K562 (cell line): Measurements from ENCODE around the gene LENG8. TPM values are rescaled to one million over a fixed set of nuclear protein-coding genes. Genes with fewer than 3 reads are reported as not detected.

Source experiments
- ATAC-seq: fragments of 200-7000 bp; cut with Tn5 transposase; 3 replicates; pipeline ENCODE4 v1.9.1; 2020; ENCODE audit warnings: moderate library complexity
- BruUV-seq: library from RNA; stranded (reverse); fragments of 400-500 nt; replicated peaks from 2 replicates; lab custom pipeline; 2021; lab: Mats Ljungman, UMichigan
- CTCF ChIA-PET: fragments of 300-600 bp; formaldehyde crosslinking; extraction: SDS; loops from one replicate; lab custom pipeline; 2021; ENCODE audit warnings: low intra/inter-chr PET ratio; lab: Yijun Ruan, JAX
- POLR2A ChIA-PET: fragments of 300-600, 350-650 bp; sonication (Branson Sonifier 250); formaldehyde crosslinking; extraction: SDS; loops from one replicate; lab custom pipeline; 2021; ENCODE audit warnings: antibody characterized with exemption, inconsistent platforms; lab: Yijun Ruan, JAX
- DNase-seq, 4 experiments: peaks; one replicate each; pipeline versions ENCODE4 v3.0.0 to v3.0.0-alpha.2; 2011 to 2018; ENCODE audit warnings: low spot score in 3 of 4, mixed read lengths in 3 of 4; ENCODE audit errors: extremely low read depth in 1 of 4
- FAIRE-seq: peaks from 2 replicates; lab custom pipeline; 2011; peaks lifted over from hg19 to GRCh38; lab: Jason Lieb, UNC
- H2AFZ ChIP-seq: 2 replicates; pipeline ENCODE4 v1.6.0; 2011; ENCODE audit warnings: low read depth, low read length, control low read depth, inconsistent platforms
- H3K27ac ChIP-seq: fragments of 200-600 bp; 3 replicates; pipeline ENCODE4 v1.8.0; 2011; ENCODE audit warnings: low read depth, mild to moderate bottlenecking, control low read depth, inconsistent platforms, low read length, moderate library complexity, mixed read lengths; ENCODE audit errors: extremely low read depth
- H3K27me3 ChIP-seq, 2 experiments: fragments of 300-600 bp in 1 of 2; 2 replicates in 1 of 2; 3 replicates in 1 of 2; pipeline versions ENCODE4 v1.6.0 to v1.8.0; 2011; ENCODE audit warnings: inconsistent platforms in 2 of 2, low read length in 2 of 2, mild to moderate bottlenecking in 1 of 2, mixed read lengths in 1 of 2, moderate library complexity in 1 of 2; ENCODE audit not compliant: control insufficient read depth in 2 of 2, insufficient read depth in 2 of 2
- H3K36me3 ChIP-seq: fragments of 300-600 bp; 3 replicates; pipeline ENCODE4 v1.8.0; 2011; ENCODE audit warnings: mild to moderate bottlenecking, low read length, inconsistent platforms; ENCODE audit not compliant: control insufficient read depth, insufficient read depth
- H3K4me1 ChIP-seq, 2 experiments: fragments of 200-600 bp in 1 of 2; replicated peaks in 1 of 2; 2 replicates in 1 of 2; 3 replicates in 1 of 2; pipeline versions ENCODE4 v1.5.1 to v1.8.0; 2011; ENCODE audit warnings: inconsistent platforms in 2 of 2, low read length in 2 of 2, mild to moderate bottlenecking in 1 of 2, mixed read lengths in 1 of 2, moderate library complexity in 1 of 2; ENCODE audit not compliant: control insufficient read depth in 2 of 2, insufficient read depth in 2 of 2
- H3K4me2 ChIP-seq: 2 replicates; pipeline ENCODE4 v1.6.1; 2011; ENCODE audit warnings: low read length, control low read depth, inconsistent platforms, mixed read lengths; ENCODE audit not compliant: insufficient read depth
- H3K4me3 ChIP-seq: fragments of 200-600 bp; sonication (generic), shearing (Covaris generic); 2 replicates; pipeline ENCODE4 v1.5.1; 2016; ENCODE audit warnings: control low read depth, inconsistent platforms
- H3K79me2 ChIP-seq: fragments of 200-600 bp; 3 replicates; pipeline ENCODE4 v1.8.0; 2011; ENCODE audit warnings: low read length, inconsistent platforms; ENCODE audit not compliant: control insufficient read depth, insufficient read depth
- H3K9ac ChIP-seq, 2 experiments: 2 replicates each; pipeline versions ENCODE4 v1.6.0 to v1.6.1; 2011; ENCODE audit warnings: low read depth in 2 of 2, low read length in 2 of 2, control low read depth in 1 of 2, inconsistent platforms in 1 of 2, mild to moderate bottlenecking in 1 of 2, mixed read lengths in 1 of 2; ENCODE audit not compliant: insufficient read depth in 1 of 2
- H3K9me1 ChIP-seq: one replicate; pipeline ENCODE4 v1.6.0; 2011; ENCODE audit warnings: inconsistent platforms, mild to moderate bottlenecking, low read length, moderate library complexity; ENCODE audit not compliant: control insufficient read depth, insufficient read depth
- H3K9me3 ChIP-seq: replicated peaks from 2 replicates; pipeline ENCODE4 v1.5.1; 2011; ENCODE audit warnings: low read depth, low read length, inconsistent platforms; ENCODE audit not compliant: control insufficient read depth, insufficient read depth
- H4K20me1 ChIP-seq: replicated peaks from 2 replicates; pipeline ENCODE4 v1.6.1; 2011; ENCODE audit warnings: low read length, inconsistent platforms, mixed read lengths; ENCODE audit not compliant: control insufficient read depth, insufficient read depth
- ZNF431 ChIP-seq: sonication (generic); formaldehyde crosslinking; IDR thresholded peaks from 2 replicates; pipeline ENCODE4 v1.8.0; 2022; ENCODE audit warnings: mild to moderate bottlenecking, missing genetic modification reagents
- WGBS: fragments of 100-300 bp; shearing (Covaris generic); methylation state at CpG from one replicate; pipeline ENCODE4 v1.1.6; 2016; ENCODE audit warnings: low coverage, mixed read lengths; ENCODE audit not compliant: insufficient coverage; ENCODE audit errors: missing lambda C conversion rate; 5-methylcytosine and 5-hydroxymethylcytosine counted together
- in situ Hi-C: fragments of 300-500 bp; cut with MboI; formaldehyde crosslinking; loops from 4 replicates; pipeline ENCODE4 v1.15.0; 2018; ENCODE audit warnings: inconsistent platforms, mixed read lengths
- intact Hi-C: fragments of 100-400 bp; cut with micrococcal nuclease; formaldehyde crosslinking; loops from 2 replicates; pipeline ENCODE4 v1.14.2; 2022
- polyA plus RNA-seq, 8 experiments: library from polyadenylated mRNA; depleted of rRNA in 4 of 8; stranded (reverse) in 5 of 8; unstranded in 3 of 8; fragments of >200 nt; fragmentation: Nextera tagmentation in 2 of 8; fragmentation: Illumina TruSeq in 1 of 8; extraction: Ambion mirVana in 2 of 8; extraction: Trizol in 1 of 8; gene quantifications; 2 replicates each; pipeline versions ENCODE4 v1.2.1 to v1.2.3, GENCODE V29; 2011 to 2014; ENCODE audit warnings: inconsistent platforms in 1 of 8, missing spikeins in 1 of 8
- total RNA-seq, 7 experiments: library from RNA; depleted of rRNA in 6 of 7; stranded (reverse); fragments of >200 nt in 6 of 7; fragmentation: Illumina TruSeq in 2 of 7; extraction: Trizol in 2 of 7; gene quantifications; 2 replicates each; pipeline versions ENCODE4 v1.2.1 to v1.2.3, GENCODE V29; 2011 to 2021; ENCODE audit warnings: low replicate concordance in 1 of 7
- TF ChIP-seq, protein P1 (sequence below): sonication (generic); formaldehyde crosslinking; IDR thresholded peaks from 2 replicates; pipeline ENCODE4 v1.8.0; 2022; ENCODE audit warnings: mild to moderate bottlenecking, missing genetic modification reagents
- TF ChIP-seq, protein P2 (sequence below): sonication (generic); formaldehyde crosslinking; IDR thresholded peaks from 2 replicates; pipeline ENCODE4 v1.8.0; 2022; ENCODE audit warnings: mild to moderate bottlenecking, missing genetic modification reagents
- TF ChIP-seq, protein P3 (sequence below): fragments of 250-450 bp; sonication (Bioruptor Pico); IDR thresholded peaks from 2 replicates; pipeline ENCODE4 v1.9.0; 2021; ENCODE audit warnings: mild to moderate bottlenecking, inconsistent platforms

LENG8 gene
- total and polyA plus RNA-seq, 9 of the 15 experiments (the other 6 are each of a cell fraction or from before 2014, with no cell fraction given), result 0.74 to 146 (median 28.1) TPM

DNA sequence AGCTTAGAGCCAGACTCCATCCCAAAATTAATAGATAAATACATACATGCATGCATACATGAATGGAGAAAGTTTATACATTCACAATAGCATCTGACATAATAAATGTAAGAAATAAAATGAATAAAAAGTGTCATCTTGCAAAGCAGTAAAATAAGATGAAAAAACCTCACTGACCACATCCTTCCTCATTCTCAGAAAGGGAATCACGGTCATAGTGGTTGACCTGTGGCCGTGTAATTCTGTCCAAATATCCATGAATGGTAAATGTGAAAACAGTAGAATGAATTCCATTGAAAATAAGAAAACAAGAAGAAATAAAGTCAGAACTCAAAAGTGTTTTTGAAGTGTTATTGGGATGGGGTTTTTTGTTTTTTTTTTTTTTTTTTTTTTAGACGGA is 33.9 kb downstream of the LENG8 start (continued):
- TF ChIP-seq, protein P1, sequence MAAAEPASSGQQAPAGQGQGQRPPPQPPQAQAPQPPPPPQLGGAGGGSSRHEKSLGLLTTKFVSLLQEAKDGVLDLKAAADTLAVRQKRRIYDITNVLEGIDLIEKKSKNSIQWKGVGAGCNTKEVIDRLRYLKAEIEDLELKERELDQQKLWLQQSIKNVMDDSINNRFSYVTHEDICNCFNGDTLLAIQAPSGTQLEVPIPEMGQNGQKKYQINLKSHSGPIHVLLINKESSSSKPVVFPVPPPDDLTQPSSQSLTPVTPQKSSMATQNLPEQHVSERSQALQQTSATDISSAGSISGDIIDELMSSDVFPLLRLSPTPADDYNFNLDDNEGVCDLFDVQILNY (CRISPR knock-in tag), result no peak

DNA sequence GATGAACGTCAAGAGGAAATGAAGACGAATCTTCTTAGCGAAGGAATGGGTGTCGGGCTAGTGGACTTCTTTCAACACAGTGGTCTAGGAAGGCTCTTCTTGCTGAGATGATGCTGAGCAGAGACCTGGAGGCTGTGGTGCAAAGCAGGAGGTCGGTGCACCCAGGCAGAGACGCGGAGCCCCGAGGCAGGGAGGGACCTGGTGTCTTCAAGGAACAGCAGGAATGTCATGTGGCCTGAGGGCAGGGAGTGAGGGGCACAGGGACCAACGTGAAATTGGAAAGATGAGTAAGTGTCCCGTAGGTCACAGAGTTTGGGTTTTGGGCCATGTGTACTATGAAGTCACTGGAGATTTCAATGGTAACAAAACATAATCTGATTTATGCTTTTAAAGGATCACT is 35.5 kb downstream of the LENG8 start:
- TF ChIP-seq, protein P2, sequence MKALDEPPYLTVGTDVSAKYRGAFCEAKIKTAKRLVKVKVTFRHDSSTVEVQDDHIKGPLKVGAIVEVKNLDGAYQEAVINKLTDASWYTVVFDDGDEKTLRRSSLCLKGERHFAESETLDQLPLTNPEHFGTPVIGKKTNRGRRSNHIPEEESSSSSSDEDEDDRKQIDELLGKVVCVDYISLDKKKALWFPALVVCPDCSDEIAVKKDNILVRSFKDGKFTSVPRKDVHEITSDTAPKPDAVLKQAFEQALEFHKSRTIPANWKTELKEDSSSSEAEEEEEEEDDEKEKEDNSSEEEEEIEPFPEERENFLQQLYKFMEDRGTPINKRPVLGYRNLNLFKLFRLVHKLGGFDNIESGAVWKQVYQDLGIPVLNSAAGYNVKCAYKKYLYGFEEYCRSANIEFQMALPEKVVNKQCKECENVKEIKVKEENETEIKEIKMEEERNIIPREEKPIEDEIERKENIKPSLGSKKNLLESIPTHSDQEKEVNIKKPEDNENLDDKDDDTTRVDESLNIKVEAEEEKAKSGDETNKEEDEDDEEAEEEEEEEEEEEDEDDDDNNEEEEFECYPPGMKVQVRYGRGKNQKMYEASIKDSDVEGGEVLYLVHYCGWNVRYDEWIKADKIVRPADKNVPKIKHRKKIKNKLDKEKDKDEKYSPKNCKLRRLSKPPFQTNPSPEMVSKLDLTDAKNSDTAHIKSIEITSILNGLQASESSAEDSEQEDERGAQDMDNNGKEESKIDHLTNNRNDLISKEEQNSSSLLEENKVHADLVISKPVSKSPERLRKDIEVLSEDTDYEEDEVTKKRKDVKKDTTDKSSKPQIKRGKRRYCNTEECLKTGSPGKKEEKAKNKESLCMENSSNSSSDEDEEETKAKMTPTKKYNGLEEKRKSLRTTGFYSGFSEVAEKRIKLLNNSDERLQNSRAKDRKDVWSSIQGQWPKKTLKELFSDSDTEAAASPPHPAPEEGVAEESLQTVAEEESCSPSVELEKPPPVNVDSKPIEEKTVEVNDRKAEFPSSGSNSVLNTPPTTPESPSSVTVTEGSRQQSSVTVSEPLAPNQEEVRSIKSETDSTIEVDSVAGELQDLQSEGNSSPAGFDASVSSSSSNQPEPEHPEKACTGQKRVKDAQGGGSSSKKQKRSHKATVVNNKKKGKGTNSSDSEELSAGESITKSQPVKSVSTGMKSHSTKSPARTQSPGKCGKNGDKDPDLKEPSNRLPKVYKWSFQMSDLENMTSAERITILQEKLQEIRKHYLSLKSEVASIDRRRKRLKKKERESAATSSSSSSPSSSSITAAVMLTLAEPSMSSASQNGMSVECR (CRISPR knock-in tag), result no peak
- TF ChIP-seq, protein P3, sequence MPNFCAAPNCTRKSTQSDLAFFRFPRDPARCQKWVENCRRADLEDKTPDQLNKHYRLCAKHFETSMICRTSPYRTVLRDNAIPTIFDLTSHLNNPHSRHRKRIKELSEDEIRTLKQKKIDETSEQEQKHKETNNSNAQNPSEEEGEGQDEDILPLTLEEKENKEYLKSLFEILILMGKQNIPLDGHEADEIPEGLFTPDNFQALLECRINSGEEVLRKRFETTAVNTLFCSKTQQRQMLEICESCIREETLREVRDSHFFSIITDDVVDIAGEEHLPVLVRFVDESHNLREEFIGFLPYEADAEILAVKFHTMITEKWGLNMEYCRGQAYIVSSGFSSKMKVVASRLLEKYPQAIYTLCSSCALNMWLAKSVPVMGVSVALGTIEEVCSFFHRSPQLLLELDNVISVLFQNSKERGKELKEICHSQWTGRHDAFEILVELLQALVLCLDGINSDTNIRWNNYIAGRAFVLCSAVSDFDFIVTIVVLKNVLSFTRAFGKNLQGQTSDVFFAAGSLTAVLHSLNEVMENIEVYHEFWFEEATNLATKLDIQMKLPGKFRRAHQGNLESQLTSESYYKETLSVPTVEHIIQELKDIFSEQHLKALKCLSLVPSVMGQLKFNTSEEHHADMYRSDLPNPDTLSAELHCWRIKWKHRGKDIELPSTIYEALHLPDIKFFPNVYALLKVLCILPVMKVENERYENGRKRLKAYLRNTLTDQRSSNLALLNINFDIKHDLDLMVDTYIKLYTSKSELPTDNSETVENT (CRISPR knock-in tag), result no peak
- TF ChIP-seq ZNF431 (CRISPR knock-in tag), result no peak
- FAIRE-seq (no peak), ATAC-seq (no peak), DNase-seq (no peak)
- H2AFZ ChIP-seq, result no peak overlapping the region
- no peaks in the 10 kb centered on the region for H3K9me3 ChIP-seq
- H3K36me3 ChIP-seq, result no peaks in the 10 kb centered on the region
- no peaks in the 10 kb centered on the region for H3K79me2 ChIP-seq
- POLR2A ChIA-PET, result no interaction called here
- BruUV-seq, result no TSS peak
- in situ Hi-C loops, result loop anchor here (10.0 kb wide), 1 partner anchor 190 kb away; no protein-coding TSS in a partner anchor
- peaks cover 8 to 20% of the 10 kb centered on the region in 2 experiments; a peak in 3 of 5 replicates for H3K27me3 ChIP-seq
- no peak overlapping the region for H3K9ac ChIP-seq
- no peaks in the 10 kb centered on the region; the same call in none of the 2 replicates for H4K20me1 ChIP-seq
- intact Hi-C loops, result no loop called here
- 0% methylated on average over 10 of the region's 10 CpGs for WGBS
- H3K4me2 ChIP-seq, result no peak overlapping the region
- H3K9me1 ChIP-seq, result no peaks in the 10 kb centered on the region
- H3K4me1 ChIP-seq, result no peaks in the 10 kb centered on the region; a peak in 1 of 5 replicates
- CTCF ChIA-PET, result no interaction called here
- no peak overlapping the region for H3K27ac ChIP-seq
- no peak overlapping the region for H3K4me3 ChIP-seq
